GM12892 (cell line): ENCODE measurements around the gene FHL2.

Experiments
- DNase-seq: peaks from one replicate; pipeline ENCODE4 v3.0.0; 2011; ENCODE audit not compliant: insufficient read length
- FAIRE-seq: peaks from 2 replicates; lab custom pipeline; 2011; peaks lifted over from hg19 to GRCh38; lab: Jason Lieb, UNC
- POLR2A ChIP-seq: IDR thresholded peaks from 2 replicates; pipeline ENCODE4 v1.6.1; 2011; ENCODE audit warnings: low read depth, low read length, control low read depth
- POLR2AphosphoS5 ChIP-seq: IDR thresholded peaks from 2 replicates; pipeline ENCODE4 v1.6.1; 2011; ENCODE audit warnings: low read depth, low read length, control low read depth
- TAF1 ChIP-seq: IDR thresholded peaks from 2 replicates; pipeline ENCODE4 v1.6.1; 2011; ENCODE audit warnings: low read depth, mild to moderate bottlenecking, control low read depth, low read length, borderline replicate concordance

The FHL2 gene

GRCh38 chr2:105395691-105396090 lies 3.2 kb downstream of the FHL2 start:
- FAIRE-seq (no peak), DNase-seq (no peak)
- no peak for TF ChIP-seq POLR2AphosphoS5
- no peak for TF ChIP-seq POLR2A
- TF ChIP-seq TAF1, result no peak

DNA sequence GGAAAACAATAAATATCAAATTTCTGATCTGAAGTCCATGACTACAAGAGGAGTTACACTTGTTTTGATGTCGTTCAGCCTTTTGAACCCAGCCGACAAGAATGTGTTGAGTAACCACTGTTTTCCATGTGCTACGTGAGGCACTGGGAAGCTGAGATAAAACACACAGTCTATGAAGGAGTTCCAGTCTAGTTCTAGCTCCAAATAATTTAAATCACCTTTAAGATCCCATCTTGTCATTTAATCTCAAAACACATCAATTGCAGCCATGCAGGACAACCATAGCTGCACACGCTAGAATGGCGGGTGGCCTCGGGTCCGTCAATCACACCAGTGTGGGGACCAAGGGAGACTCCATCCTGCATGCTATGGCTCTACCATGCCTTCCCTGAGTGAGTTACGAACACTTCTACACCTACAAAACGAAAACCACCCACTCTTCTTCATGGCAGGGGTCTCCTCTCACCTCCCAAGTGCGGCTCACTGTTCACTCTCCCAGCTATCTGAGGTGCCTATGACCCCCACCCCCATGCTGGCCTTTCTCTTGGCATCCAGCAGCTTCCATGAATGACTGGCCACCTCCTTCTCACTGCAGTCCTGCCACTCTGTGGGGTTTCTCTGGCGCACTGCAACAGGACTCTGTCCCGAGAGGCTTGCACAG lies 3.8 kb downstream of the FHL2 start:
- no peak for DNase-seq
- FAIRE-seq, result no peak
- TF ChIP-seq POLR2AphosphoS5 (no peak), POLR2A (no peak), TAF1 (no peak)

- DNase-seq, result no peak
- FAIRE-seq, result no peak
Measured at GRCh38 chr2:105393373-105394055, 5.3 kb downstream of the FHL2 start.

DNA sequence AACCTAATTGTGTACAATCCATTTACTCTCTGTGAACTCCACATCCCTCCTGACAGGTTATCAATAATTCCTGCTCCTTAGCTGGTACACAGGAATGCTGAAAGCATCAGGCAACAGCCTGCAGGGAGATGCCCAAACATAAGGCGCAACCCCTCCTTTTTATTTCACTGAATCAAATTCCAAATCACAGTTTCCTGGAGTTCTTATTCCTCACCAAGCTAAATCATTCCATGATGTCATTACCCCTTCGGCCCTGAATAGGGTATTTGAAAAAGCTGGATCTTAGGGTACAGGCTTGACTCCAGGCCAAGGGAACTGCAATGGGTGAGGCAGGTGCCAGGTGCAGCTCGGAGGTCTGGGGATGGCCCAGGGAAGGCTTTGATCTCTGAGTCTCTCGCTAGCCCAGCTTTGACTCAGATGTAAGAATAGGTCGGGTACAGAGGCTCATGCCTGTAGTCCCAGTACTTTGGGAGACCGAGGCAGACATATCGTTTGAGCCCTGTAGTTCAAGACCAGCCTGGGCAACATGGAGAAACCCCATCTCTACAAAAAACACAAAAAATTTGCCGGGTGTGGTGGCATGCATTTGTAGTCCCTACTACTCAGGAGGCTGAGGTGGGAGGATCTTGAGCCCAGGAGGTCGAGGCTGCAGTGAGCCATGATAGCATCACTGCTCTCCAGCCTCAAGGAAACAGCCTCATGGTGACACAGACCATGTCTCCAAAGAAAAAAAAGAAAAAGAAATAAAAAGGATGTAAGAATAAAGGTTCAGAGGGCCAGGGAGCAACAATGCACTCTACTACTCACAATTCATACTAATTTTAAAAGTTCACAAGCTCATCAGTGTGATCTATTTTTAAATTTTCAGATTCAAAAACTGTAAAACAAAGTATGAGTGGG lies 6.8 kb downstream of the FHL2 start:
- FAIRE-seq, result no peak
- TF ChIP-seq POLR2AphosphoS5, result no peak
- no peak for TF ChIP-seq TAF1
- TF ChIP-seq POLR2A, result no peak
- DNase-seq, result no peak

More at GRCh38 chr2:105393373-105394055, 5.3 kb downstream of the FHL2 start:
- TF ChIP-seq TAF1, result no peak
- no peak for TF ChIP-seq POLR2AphosphoS5
- TF ChIP-seq POLR2A, result no peak

GRCh38 chr2:105391058-105391627 lies 7.7 kb downstream of the FHL2 start:
- FAIRE-seq, result no peak
- no peak for TF ChIP-seq POLR2AphosphoS5
- TF ChIP-seq TAF1, result no peak
- TF ChIP-seq POLR2A, result no peak
- no peak for DNase-seq

- TF ChIP-seq POLR2A (no peak), TAF1 (no peak), POLR2AphosphoS5 (no peak)
- DNase-seq (no peak), FAIRE-seq (no peak)
Measured at GRCh38 chr2:105390454-105390853, 8.4 kb downstream of the FHL2 start.

DNA sequence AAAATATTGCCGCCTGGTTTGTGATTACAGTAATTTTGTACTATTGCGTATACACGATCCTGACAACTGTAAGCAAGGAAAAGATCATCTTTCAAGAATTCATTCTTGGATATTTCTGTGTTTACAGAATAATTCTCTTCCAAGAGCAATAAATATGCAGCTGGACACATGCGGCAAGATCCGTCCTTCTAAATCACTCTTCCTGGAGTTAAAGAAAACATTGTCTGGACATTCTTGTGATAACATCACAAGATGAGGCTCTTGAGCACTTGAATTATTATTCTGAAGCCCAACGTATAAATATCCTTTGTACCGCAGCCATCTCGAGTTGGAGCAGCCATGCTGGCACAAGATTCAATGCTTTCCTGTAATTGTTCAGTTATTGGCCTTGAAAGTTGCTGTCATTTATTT lies 9.9 kb downstream of the FHL2 start:
- TF ChIP-seq POLR2A (no peak), POLR2AphosphoS5 (no peak), TAF1 (no peak)
- DNase-seq, result no peak
- FAIRE-seq, result no peak

DNA sequence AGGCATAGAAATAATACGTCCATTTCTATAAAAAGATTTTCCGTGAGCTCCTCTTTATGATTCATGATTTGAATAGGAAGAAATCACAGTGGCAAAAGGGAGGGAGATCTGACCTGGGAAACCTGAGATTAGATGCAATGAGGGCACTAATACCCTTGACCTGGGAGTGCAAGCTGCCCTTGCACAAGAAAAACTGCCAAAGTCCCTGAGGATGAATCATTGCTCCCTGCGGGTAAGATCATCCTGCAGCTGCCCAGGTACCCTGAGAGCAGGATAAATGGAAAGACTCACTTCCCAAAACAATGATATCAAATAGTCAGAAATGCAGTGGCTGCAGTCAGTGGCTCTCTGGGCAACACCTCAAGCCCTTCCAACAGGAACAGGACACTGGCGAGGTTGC lies 11.6 kb downstream of the FHL2 start:
- TF ChIP-seq POLR2AphosphoS5 (no peak), POLR2A (no peak)
- DNase-seq (no peak), FAIRE-seq (no peak)

DNA sequence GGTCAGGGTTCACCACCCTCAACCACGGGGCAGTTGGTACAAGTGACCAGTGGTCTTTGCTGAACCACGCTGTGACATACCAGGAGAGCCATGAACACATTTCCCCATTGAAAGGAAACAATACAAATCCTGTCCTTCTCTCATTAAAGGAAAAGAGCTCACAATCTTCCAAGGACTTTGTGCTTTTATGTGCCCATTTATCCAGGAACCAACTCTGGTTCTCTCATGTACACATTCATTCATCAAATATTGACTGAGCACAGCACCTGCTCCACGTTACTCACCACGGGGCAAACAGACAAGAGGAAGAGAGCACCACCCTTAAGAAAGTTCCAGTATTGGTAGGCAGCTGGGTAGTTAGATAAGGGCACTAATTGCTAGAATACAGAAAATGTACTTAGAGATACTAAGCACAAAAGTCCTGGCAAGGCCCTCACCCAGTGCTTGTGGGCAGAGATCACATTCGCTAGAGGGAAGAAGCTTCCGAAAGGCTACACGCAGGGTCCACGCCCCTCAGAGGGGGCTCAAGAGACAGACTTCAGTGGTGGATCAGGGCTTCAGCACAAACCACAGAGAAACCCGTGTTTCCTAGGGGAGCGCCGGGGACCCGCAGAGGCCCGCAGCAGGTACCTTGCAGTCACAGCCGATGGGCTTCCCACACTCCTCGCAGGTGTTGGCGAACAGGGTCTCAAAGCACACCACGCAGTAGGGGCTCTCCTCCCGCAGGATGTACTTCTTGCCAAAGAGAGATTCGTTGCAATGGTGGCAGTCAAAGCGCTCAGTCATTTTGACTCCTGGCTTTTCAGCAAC lies 12.9 kb downstream of the FHL2 start:
- DNase-seq (no peak), FAIRE-seq (no peak)
- TF ChIP-seq POLR2AphosphoS5 (no peak), TAF1 (no peak), POLR2A (no peak)

DNA sequence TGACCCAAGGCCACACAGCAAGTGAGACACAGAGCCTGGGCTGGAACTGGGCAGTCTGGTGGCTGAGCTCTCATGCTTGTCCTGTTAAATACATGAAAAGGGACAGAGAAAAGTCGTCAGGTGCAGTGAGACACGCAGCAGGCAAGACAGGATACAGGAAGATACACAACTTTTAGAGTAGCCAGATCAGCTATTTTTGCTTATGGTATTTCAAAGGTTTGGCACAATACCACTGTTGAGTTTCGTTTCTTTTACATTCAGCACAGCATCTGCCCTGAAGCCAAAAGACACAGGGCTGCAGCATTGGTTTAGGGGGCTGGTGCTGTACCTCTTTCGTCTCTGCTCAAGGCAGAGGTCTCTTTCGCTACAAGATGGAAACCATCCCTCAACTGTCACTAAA lies 14.0 kb downstream of the FHL2 start:
- TF ChIP-seq TAF1 (no peak), POLR2AphosphoS5 (no peak), POLR2A (no peak)
- FAIRE-seq (no peak), DNase-seq (no peak)
